Stimulated activated CD8-positive, alpha-beta memory T cell treated with anti-CD3 and anti-CD28 coated beads, Interleukin-4, amount 100 ng/mL, for 4 hours (primary cell): ENCODE results near the gene ONECUT3.

Source experiments
- DNase-seq, 2 donors: peaks; one replicate each; pipeline ENCODE4 v3.0.0-alpha.2; 2020; ENCODE audit warnings: low read depth in 2 of 2, low spot score in 1 of 2

The ONECUT3 gene

DNA sequence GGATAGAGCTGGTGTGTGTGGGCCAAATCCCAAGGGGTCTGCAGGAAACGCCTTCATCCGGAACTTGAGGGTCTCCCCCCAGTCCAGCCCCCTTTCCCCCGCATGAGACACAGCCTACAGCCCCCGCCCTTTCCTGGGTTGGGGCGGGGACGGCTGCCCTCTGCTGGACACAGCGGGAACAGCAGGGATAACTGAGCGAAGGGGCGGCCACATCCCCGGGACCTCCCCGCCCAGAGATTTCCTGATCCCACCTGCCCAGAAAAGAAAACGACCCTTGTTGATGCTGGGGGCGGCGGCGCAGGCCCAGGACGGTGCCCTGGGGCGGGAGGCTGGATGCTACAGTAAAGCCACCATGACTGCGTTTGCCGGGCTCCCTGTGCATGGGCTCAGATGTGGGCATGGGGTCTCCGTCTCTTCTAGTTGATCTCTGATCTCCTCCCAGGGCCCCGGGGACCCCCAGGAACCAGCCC lies 14.2 kb downstream of the ONECUT3 start:
- peak; percentile 14 to 33 for DNase-seq

DNA sequence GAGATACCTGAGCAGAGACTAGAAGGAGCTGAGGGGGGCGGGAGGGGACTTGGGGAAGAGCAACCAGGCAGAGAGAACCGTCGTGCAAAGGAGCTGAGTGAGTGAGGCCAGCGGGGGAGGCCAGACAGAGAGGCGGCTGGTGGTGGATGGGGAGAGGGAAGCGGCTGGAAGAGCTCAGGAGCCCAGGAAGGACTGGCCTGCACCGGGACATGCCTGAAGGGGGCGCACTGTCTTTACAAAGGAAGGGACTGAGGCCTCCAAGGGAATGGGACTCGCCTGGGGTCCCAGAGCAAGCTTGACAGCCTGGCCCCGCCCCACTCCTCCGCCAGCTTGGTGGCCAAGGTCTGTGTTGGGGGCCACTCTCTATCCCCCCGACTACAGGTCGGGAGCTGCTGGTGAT lies 14.9 kb downstream of the ONECUT3 start:
- no peak for DNase-seq

DNA sequence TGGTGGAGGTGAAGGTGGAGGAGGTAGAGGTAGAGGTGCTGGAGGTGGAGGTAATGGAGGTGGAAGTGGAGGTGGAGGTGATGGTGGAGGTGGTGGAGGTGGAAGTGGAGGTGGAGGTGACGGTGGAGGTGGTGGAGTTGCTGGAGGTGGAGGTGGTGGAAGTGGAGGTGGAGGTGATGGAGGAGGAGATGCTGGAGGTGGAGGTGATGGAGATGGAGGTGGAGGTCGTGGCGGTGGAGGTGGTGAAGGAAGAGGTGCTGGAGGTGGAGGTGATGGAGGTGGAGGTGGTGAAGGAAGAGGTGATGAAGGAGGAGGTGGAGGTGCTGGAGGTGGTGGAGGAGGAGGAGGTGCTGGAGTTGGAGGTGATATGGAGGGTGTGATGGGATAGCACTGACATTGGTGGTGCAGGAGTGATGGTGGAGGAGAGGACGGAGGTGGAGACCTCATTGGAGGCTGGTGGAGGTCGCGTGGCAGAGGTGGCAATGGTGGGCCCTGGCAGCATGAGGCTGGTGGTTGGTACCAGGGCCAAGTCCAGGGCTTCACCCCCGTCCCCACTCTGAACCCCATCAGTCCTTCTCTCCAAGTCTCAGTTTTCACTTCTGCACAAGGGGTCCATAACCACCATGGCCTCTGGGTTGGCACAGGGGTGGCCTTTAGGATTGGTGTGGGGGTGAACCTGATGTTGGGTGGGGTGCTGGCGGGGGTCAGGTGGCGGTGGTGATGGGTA lies 15.8 kb downstream of the ONECUT3 start:
- DNase-seq, result no peak

DNA sequence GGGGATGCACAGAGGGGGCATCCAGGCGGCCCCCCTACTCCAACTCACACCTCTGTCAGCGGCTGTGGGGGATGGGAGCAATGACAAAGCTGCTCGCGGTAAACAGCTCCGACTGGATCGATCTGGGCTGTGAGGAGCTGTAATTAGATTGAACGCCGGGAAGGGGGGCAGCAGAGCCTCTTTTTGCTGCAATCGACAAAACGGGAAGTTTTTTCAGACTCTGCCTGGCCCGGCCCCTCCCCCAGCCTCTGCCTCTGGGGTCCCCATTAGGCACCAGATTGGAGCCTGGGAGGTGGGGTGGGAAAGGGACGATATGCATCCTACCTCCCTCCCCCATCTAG lies 16.3 kb downstream of the ONECUT3 start:
- DNase-seq, result no peak

DNA sequence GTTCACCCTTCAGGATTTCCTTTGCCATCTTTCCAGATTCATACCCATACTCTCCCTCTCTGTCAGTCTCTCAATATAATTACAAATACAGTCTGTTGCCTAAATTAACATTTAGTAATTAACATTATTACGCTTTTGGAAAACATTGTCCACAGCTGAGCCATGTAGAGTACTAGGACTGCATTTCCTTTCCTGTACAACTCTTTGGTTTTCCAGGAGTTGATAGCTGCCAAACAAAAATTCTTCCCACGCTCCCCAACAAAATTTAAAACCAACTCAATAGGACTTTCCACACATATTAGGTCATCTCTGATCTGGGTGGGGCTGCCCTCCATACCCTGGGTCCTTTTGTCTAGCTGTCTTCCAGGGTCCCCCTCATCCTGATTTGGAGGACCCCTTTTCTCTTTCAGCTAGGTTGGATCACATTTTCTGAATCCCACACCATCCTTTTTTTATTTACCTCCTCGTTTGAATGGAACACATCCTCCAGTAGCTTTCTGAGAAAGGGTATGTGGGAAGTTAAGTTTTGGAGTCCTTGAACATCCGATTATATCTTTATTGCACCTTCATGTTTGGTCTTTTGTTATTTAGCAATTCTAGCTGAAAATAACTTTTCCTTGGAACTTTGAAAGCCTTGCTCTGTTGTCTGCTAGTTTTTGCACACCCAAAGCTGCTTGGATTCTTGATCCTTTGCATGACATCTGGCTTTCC lies 17.7 kb downstream of the ONECUT3 start:
- no peak for DNase-seq

DNA sequence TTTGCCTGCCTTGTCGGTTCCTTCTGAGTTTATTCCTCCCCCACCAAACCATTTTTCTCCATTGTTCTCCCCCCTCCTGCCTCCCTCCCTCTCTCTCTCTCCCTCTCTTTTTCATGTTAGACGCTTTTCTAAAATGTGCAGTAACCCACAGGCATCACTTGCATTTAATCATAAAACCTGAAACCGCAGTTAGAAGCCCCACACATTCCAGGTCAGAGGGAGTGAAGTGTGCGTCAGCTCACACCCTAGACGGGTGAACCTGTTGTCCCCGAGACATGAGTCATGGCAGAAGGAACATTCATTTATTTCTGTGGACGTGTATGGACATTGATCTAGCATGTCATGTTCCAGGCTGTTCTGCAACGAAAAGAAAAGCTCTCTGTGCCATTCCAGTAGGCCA lies 19.9 kb downstream of the ONECUT3 start:
- no peak for DNase-seq

DNA sequence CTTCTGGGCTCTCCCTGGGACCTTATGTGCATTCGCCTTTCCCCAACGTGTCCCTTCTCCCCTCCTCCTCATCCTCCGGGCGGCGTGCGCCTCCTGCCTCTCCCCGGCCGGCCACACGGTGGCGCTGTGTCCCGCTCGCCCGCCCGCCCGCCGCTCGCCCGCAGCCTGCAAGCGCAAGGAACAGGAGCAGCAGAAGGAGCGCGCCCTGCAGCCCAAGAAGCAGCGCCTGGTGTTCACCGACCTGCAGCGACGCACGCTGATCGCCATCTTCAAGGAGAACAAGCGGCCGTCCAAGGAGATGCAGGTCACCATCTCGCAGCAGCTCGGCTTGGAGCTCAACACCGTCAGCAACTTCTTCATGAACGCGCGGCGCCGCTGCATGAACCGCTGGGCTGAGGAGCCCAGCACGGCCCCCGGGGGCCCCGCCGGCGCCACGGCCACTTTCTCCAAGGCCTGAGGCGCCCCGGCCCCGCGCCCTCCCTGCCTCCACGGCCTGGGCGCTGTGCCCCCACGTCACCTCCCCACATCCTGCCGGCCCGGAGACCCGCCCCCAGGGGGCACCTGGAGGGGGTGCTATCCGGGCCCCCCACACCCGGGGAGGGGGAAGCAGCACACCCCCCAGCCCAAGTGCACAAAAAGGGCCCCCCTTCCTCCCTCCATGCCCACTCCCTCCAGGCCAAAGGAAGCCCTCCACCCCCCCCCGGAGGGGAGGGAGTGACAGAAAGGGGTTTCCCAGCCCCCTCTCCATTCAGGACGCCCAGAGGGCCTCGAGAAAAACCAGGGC lies 21.9 kb downstream of the ONECUT3 start:
- DNase-seq, result no peak

DNA sequence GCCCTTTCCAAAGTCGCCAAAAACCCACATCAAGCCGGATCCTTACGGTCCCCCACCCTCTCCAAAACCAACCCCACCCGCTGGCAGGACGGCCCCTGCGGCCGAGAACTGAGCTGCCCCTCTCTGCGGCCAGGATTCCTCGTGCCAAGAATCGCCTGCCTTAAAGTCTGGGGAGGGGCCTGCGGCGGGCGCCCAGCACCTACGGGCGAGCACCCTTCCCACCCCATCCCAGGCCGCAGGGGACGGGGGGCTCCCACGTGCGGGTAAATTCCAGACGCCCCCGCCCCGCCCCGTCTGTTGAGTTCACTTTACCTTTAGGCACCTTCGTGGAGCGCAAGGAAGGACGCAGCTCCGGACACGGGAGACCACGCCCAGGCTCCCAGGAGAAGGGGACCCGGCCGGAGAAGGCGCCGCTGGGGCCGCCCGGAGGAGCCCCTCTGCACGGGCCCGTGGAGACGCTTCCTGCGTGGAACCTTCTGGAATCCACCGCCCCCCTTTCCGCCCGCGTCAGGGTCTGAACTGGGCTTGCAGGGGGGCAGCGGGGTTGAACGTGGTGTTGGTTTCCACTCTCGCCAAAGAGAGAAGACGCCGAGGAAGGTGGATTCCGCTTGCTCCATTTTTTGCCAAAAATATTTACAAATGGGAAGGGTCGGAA lies 22.8 kb downstream of the ONECUT3 start:
- no peak for DNase-seq

DNA sequence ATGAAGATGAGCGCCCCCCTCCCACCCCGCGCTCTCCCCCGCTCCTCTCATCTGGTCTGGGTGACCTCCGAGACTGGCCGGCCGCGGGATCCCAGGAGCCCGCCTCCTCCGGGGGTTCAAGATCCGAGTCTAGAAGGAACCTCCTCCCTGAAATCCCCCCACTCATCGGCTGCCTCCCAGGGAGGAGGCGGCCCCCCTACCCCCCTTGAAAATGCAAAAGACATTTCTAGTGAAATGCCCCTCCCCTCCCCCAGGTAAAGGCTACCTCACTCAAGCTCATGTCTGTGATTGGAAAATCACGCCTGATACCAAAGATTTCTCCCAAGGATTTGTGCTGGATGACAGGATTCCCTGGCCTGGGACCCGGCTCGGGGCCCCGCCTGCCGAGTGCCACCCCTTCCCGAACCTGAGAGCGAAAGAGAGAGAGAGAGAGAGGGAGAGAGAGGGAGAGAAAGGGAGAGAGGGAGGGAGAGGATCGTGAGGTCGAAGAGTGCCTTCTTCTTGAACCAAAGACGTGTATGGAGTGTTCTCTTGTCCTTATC lies 23.4 kb downstream of the ONECUT3 start:
- no peak for DNase-seq

DNA sequence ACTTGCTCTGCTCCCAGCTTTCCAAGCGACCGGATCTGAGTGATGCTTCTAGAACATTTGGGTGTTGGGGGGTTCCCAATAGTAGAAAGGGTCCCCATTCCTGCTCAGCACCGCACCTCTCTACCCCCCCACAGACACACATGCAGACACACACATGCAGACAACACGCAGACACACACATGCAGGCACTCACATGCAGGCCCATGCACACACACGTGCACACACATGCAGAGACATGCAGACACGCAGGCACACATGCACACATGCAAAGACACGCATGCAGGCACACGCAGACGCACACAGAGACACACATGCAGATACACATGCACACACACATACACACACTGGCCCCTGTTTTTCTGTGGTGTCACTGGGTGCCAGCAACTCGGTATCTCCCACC lies 23.8 kb downstream of the ONECUT3 start:
- DNase-seq, result no peak

DNA sequence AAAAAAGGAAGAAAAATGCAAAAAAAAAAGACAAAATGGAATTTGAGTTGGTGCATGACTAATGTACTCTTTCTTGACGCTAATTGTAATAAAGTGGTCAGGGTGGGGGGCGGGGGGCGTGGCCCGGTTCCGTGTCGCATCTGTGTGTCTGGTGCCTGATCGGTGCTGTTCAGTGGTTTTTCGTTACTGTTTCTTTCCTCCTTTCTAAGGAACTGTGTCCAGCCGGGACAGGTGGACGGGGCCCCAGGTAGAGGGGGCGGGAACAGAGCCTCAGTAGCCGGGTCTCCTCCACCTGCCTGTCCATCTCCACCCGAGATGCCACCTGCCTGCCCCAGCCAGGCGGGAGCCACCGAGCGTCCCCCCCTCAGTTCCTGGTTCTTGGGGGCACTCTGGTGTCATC lies 26.3 kb downstream of the ONECUT3 start:
- no peak for DNase-seq

DNA sequence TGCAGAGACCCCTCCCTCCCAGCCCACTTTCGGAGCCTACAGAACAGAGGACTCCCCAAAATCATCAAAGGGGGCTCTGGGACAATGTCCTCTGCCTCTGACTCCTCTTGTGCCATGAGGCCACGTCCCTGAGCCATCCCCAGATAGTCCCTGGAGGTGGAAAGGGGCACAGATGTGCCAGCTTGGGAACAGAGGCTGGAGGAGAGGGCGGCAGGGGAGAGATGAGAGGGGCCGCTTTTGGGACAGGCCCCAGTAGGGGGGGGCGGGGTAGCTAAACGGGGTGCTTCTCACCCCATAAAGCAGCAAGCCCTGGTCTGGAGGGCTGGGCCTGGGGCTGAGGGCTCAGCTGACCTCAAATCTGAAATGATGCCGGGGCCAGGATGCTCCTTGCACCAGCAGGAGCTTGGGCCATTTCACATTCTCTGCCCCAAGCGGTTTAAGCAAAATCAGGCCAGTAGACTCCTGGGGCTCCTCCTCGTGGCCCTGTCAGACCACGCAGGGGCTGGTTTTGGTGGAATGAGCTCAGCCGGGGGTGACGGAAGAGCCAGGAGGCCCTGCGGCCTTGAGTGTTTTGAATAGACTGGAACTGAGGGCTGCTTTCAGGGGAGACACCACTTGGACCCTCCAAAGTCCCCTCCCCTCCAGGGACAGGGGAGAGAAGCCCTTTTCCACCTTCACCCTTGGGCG lies 27.1 kb downstream of the ONECUT3 start:
- DNase-seq, result no peak

DNA sequence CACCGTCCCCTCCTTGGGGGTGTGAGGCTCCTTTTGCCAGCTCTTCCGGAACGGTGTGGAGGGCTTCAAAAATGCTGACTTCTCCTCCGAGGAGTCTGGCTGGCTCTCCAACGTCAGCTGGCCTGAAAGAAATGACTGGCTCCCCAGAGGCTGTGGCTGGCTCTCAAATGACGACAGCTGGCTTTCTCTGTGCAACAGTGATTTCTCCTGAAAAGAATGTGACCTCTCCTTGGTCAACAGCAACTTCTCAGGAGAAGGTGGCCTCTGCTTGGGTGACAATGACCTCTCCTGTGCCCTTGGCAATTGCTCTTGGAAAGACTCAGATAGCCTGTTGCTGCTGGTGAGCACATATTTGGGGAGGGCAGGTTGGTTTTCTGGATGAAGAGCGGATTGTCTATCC lies 29.2 kb downstream of the ONECUT3 start:
- no peak for DNase-seq

DNA sequence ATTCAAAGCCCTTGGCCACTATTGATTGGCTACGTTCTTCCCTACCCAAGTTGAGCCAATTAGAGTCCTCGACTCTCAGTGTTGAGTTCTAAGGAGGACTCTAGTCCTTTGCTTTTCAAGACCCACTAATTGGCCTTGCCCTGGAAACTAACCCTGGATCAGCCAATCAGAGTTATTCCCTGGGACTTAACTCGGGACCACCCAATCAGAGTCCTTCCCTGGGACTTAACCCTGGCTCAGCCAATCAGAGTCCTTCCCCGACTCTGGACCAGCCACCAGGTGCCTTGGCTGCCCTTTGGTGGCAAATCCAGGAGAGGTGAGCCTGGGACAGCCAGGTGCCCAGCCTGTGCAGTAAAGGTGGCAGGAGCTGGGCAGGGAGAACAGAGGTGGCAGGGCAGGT lies 30.0 kb downstream of the ONECUT3 start:
- no peak for DNase-seq

DNA sequence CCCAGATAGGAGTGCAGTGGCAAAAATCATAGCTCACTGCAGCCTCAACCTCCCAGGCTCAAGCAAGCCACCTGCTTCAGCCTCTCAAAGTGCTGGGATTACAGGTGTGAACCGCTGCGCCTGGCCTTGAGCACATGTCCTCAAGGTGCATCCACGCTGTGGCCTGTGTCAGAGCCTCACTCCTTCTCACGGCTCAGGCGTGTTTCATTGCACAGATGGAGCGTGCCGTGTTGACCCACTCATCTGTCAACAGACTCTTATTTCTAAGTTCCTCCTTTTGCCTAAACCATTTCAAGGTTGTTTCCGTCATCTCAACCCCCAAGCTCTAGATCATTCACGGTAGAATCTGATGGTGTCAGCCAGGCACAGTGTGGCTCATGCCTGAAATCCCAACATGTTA lies 30.6 kb downstream of the ONECUT3 start:
- DNase-seq, result no peak

DNA sequence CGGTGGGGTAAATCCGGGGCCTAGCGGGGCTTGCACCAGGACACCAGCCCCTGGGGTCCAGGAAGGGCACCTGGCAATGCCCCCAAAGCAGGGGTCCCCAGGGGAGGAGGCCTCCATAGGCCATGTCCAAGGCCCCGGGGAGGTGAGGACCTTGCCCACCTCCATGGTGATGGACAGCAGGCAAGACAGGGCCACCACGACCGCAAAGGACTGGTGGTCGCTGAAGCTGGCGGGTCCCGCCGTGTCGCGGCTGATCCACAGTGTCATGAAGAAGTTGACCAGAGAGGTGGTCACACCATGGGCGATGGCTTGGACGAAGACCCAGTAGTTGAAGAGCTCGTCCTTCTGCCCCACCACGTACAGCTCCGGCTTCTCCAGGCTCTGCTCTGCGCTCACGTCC lies 32.0 kb downstream of the ONECUT3 start:
- DNase-seq, result no peak

DNA sequence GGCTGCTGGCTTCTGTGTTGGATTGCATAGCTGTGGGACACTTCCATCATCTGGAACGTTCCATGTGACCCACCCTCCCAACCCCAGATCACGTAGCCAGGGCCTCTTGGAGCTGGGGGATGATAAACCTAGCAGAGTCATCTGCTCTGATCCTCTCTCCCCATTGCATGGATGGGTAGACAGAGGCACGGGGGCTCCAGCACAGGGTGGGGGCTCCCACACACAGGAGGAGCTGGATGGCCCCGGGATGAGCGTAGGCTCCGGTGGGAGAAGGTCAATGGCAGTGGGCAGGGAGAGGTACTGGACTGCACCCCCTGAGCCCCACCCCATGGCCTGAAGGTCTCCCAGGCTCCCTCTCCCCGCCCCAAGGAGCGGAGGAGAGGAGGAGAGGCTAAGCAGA lies 33.4 kb downstream of the ONECUT3 start:
- DNase-seq, result no peak

DNA sequence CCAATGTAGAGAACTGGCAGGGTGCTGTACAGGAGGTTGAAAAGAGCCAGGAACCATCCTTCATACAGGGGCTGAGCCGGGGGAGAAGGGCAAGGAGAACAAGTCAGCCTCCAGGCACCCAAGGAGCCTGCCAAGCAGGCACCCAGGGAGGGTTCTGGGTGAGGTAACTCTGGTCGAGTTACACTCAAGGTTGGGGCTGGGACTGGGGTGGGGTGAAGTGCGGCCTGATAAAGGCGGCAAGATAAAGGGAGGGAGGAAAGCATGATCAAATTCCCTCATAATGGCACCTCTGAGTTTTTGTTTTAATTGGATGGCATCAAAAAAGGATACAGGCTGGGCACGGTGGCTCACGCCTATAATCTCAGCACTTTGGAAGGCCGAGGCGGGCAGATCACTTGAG lies 33.8 kb downstream of the ONECUT3 start:
- DNase-seq, result no peak

DNA sequence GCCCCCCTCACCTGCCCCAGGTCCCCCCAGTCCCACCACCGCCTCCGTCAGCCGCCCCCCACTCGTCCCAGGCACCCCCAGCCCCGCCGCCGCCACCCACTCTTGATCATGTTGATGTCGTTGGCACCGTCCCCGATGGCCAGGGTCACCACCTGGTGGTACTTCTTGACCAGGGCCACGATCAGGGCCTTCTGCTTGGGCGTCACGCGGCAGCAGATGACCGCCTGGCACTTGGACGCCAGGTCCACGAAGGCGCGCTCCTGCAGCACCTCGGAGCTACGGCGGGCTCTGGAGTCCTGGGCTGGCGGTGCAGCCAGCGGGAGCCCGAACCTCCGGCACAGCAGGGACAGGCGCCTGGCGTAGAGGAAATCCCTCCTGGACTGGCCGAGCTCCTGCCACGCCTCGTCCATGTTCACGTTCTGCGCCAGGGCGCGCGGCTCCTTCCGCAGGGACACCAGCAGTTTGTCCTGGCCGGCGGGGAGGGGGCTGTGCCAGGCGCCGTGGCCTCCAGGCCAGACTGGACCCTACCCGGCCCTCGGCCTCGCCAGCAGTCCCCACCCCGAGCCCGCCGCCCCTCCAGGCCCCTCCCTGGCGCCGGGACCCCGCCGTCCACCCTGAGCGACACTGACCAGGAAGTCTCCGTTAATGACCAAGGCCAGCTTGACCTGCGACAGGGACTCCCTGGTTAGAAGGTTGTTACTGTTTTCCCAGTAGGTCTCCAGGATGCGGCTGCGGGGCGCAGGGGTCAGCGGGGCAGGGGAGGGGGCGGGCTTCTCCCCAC lies 36.1 kb downstream of the ONECUT3 start:
- no peak for DNase-seq
